SK-N-SH (cell line): Measurements from ENCODE around the gene HDAC4. TPM values are rescaled to one million over a fixed set of nuclear protein-coding genes. Genes with fewer than 3 reads are reported as not detected.

Source experiments
- CTCF ChIA-PET: fragments of 300-600, 350-600 bp; formaldehyde crosslinking; extraction: SDS; loops from one replicate; lab custom pipeline; 2021; lab: Yijun Ruan, JAX
- POLR2A ChIA-PET: fragments of 350-600 bp; sonication (Branson Sonifier 250); formaldehyde crosslinking; extraction: SDS; loops from one replicate; lab custom pipeline; 2020; ENCODE audit warnings: antibody characterized with exemption, inconsistent platforms; lab: Yijun Ruan, JAX
- DNase-seq: peaks from one replicate; pipeline ENCODE4 v3.0.0; 2012
- H2AFZ ChIP-seq: fragments of 200-600 bp; sonication (generic); 2 replicates; pipeline ENCODE4 v1.8.1; 2016; ENCODE audit warnings: antibody characterized with exemption, mild to moderate bottlenecking, low read depth
- H3F3A ChIP-seq: fragments of 200-600 bp; sonication (generic); replicated peaks from 2 replicates; pipeline ENCODE3; 2016; ENCODE audit warnings: antibody characterized with exemption, mild to moderate bottlenecking; ENCODE audit not compliant: insufficient read depth
- H3K27ac ChIP-seq, 2 experiments: fragments of 200-500 bp in 1 of 2; fragments of 200-600 bp in 1 of 2; sonication (Bioruptor generic) in 1 of 2; sonication (generic), shearing (Covaris generic) in 1 of 2; 2 replicates each; pipeline versions ENCODE4 v1.5.1 to v1.6.1; 2014 to 2016; ENCODE audit warnings: low read depth in 2 of 2, inconsistent platforms in 1 of 2, low read length in 1 of 2, mild to moderate bottlenecking in 1 of 2, mixed read lengths in 1 of 2
- H3K27me3 ChIP-seq: fragments of 200-600 bp; sonication (generic), shearing (Covaris generic); 2 replicates; pipeline ENCODE4 v1.6.1; 2016; ENCODE audit warnings: mixed run types; ENCODE audit not compliant: insufficient read depth
- H3K36me3 ChIP-seq, 2 experiments: fragments of 200-500 bp in 1 of 2; fragments of 200-600 bp in 1 of 2; sonication (Bioruptor generic) in 1 of 2; sonication (generic) in 1 of 2; replicated peaks in 1 of 2; 2 replicates each; pipeline versions ENCODE3 to v1.5.1; 2014 to 2016; ENCODE audit warnings: low read length in 1 of 2, mild to moderate bottlenecking in 1 of 2; ENCODE audit not compliant: insufficient read depth in 2 of 2, control insufficient read depth in 1 of 2
- H3K4me1 ChIP-seq, 2 experiments: fragments of 200-500 bp in 1 of 2; fragments of 200-600 bp in 1 of 2; sonication (Bioruptor generic) in 1 of 2; sonication (generic), shearing (Covaris generic) in 1 of 2; 2 replicates each; pipeline versions ENCODE4 v1.5.1 to v1.6.1; 2014 to 2016; ENCODE audit warnings: low read depth in 1 of 2, low read length in 1 of 2, mixed run types in 1 of 2; ENCODE audit not compliant: insufficient read depth in 2 of 2, control insufficient read depth in 1 of 2
- H3K4me2 ChIP-seq: fragments of 200-600 bp; sonication (generic), shearing (Covaris generic); 2 replicates; pipeline ENCODE4 v1.6.1; 2017; ENCODE audit warnings: mixed run types
- H3K4me3 ChIP-seq, 2 experiments: fragments of 200-500 bp in 1 of 2; fragments of 200-600 bp in 1 of 2; sonication (Bioruptor generic) in 1 of 2; sonication (generic), shearing (Covaris generic) in 1 of 2; 2 replicates each; pipeline versions ENCODE4 v1.5.1 to v1.8.1; 2014 to 2016; ENCODE audit warnings: low read depth in 2 of 2, inconsistent platforms in 1 of 2, low read length in 1 of 2, mild to moderate bottlenecking in 1 of 2, mixed read lengths in 1 of 2, moderate library complexity in 1 of 2
- H3K79me2 ChIP-seq: fragments of 200-600 bp; sonication (generic); 2 replicates; pipeline ENCODE4 v1.8.1; 2017; ENCODE audit warnings: mild to moderate bottlenecking; ENCODE audit not compliant: insufficient read depth
- H3K9ac ChIP-seq: fragments of 200-600 bp; sonication (generic); 2 replicates; pipeline ENCODE4 v1.6.1; 2017; ENCODE audit warnings: mixed run types
- H3K9me2 ChIP-seq: fragments of 200-600 bp; sonication (generic); 2 replicates; pipeline ENCODE4 v1.6.1; 2017; ENCODE audit warnings: mixed run types
- H3K9me3 ChIP-seq: fragments of 200-600 bp; sonication (generic); 2 replicates; pipeline ENCODE4 v1.6.1; 2017; ENCODE audit warnings: mixed run types, mild to moderate bottlenecking, moderate library complexity
- H4K20me1 ChIP-seq: fragments of 200-600 bp; sonication (generic); 2 replicates; pipeline ENCODE4 v1.6.1; 2017; ENCODE audit warnings: mild to moderate bottlenecking, mixed run types; ENCODE audit not compliant: insufficient read depth
- ELF1 ChIP-seq: IDR thresholded peaks from 2 replicates; pipeline ENCODE4 v1.4.0; 2012
- FOXJ3 ChIP-seq: sonication (generic); formaldehyde crosslinking; IDR thresholded peaks from 2 replicates; pipeline ENCODE4 v1.5.1; 2020; ENCODE audit warnings: mild to moderate bottlenecking, missing genetic modification reagents
- FOXM1 ChIP-seq: IDR thresholded peaks from 2 replicates; pipeline ENCODE4 v1.4.0; 2012; ENCODE audit warnings: low read depth, mild to moderate bottlenecking
- GABPA ChIP-seq: IDR thresholded peaks from 2 replicates; pipeline ENCODE4 v1.4.0; 2012; ENCODE audit warnings: low read depth, mild to moderate bottlenecking
- NFIC ChIP-seq: IDR thresholded peaks from 2 replicates; pipeline ENCODE4 v1.4.0; 2012; ENCODE audit warnings: borderline replicate concordance
- PBX3 ChIP-seq: IDR thresholded peaks from 2 replicates; pipeline ENCODE4; 2012
- RAD21 ChIP-seq: IDR thresholded peaks from 2 replicates; pipeline ENCODE4 v1.6.1; 2012; ENCODE audit warnings: mild to moderate bottlenecking, low read length
- REST ChIP-seq: IDR thresholded peaks from 2 replicates; pipeline ENCODE4 v1.6.1; 2012; ENCODE audit warnings: mild to moderate bottlenecking, low read depth, low read length, moderate library complexity
- SMC3 ChIP-seq: IDR thresholded peaks from 2 replicates; pipeline ENCODE4 v1.6.1; 2012; ENCODE audit warnings: low read depth, low read length, improper control_type of control experiment
- TAF1 ChIP-seq: IDR thresholded peaks from 2 replicates; pipeline ENCODE4 v1.6.1; 2012; ENCODE audit warnings: low read depth, mild to moderate bottlenecking, low read length, moderate library complexity, borderline replicate concordance
- TEAD4 ChIP-seq: IDR thresholded peaks from 2 replicates; pipeline ENCODE4 v1.4.0; 2012; ENCODE audit warnings: mild to moderate bottlenecking, borderline replicate concordance; ENCODE audit not compliant: insufficient read depth
- YY1 ChIP-seq: IDR thresholded peaks from 2 replicates; pipeline ENCODE4 v1.4.0; 2012; ENCODE audit warnings: low read depth, mild to moderate bottlenecking
- ZBTB33 ChIP-seq: IDR thresholded peaks from 2 replicates; pipeline ENCODE4 v1.4.0; 2012; ENCODE audit warnings: low read depth, borderline replicate concordance
- WGBS: methylation state at CpG from one replicate; pipeline ENCODE4 v1.1.6; 2017; ENCODE audit warnings: low lambda C conversion rate; 5-methylcytosine and 5-hydroxymethylcytosine counted together
- polyA plus RNA-seq, 3 experiments: library from polyadenylated mRNA; depleted of rRNA; stranded (reverse); fragments of >200 nt; gene quantifications; 2 replicates each; pipeline ENCODE4 v1.2.3, GENCODE V29; 2012

Gene HDAC4
- polyA plus RNA-seq, 1 of the 3 experiments (the other 2 are of a cell fraction): 5.5 TPM

- H3K27me3 ChIP-seq: no peaks in the 10 kb centered on the region
Measured at GRCh38 chr2:239019183-239019581, 381.6 kb downstream of the HDAC4 start.

More at GRCh38 chr2:239019183-239019581, 381.6 kb downstream of the HDAC4 start:
- Histone ChIP-seq H3K4me2 (no peak overlapping the region), H3K36me3 (no peaks in the 10 kb centered on the region), H3K79me2 (no peaks in the 10 kb centered on the region), H3K4me3 (no peak overlapping the region), H3K9me2 (no peaks in the 10 kb centered on the region), H2AFZ (no peak overlapping the region), H3K27ac (no peak overlapping the region), H3K9ac (no peak overlapping the region), H3K4me1 (peaks cover 0 to 7% of the 10 kb centered on the region in 2 experiments; a peak in 1 of 4 replicates), H3F3A (no peaks in the 10 kb centered on the region), H3K9me3 (no peaks in the 10 kb centered on the region), H4K20me1 (no peaks in the 10 kb centered on the region)
- 46% methylated on average over 5 of the region's 6 CpGs for WGBS
- ChIA-PET POLR2A (no interaction called here), CTCF (no interaction called here)
- DNase-seq: no peak
- TF ChIP-seq PBX3: no peak
- no peak for TF ChIP-seq ELF1
- no peak for TF ChIP-seq TAF1
- TF ChIP-seq TEAD4: no peak
- no peak for TF ChIP-seq NFIC
- TF ChIP-seq RAD21: no peak
- TF ChIP-seq GABPA: no peak
- TF ChIP-seq FOXM1: no peak
- no peak for TF ChIP-seq YY1
- TF ChIP-seq SMC3: no peak
- no peak for TF ChIP-seq REST
- no peak for TF ChIP-seq ZBTB33
- no peak for TF ChIP-seq FOXJ3 (CRISPR knock-in tag)
